Mesendoderm (in vitro differentiated cells): ENCODE measurements around the gene SLC17A8.

ENCODE experiments used
- DNase-seq: peaks from one replicate; pipeline ENCODE4 v3.0.0; 2013
- H2AK5ac ChIP-seq: 2 replicates; pipeline ENCODE4 v1.6.1; 2013; ENCODE audit warnings: low read length, inconsistent platforms
- H2BK120ac ChIP-seq: 2 replicates; pipeline ENCODE4 v1.6.1; 2013; ENCODE audit warnings: low read depth, mild to moderate bottlenecking, low read length, moderate library complexity, mixed read lengths
- H2BK15ac ChIP-seq: replicated peaks from 2 replicates; pipeline ENCODE4 v1.6.1; 2013; ENCODE audit warnings: low read depth, mild to moderate bottlenecking, moderate library complexity
- H2BK5ac ChIP-seq: 2 replicates; pipeline ENCODE4 v1.6.1; 2013; ENCODE audit warnings: low read length, inconsistent platforms
- H3K18ac ChIP-seq: 2 replicates; pipeline ENCODE4 v1.6.1; 2013; ENCODE audit warnings: mild to moderate bottlenecking, low read length, mixed read lengths
- H3K23ac ChIP-seq: one replicate; pipeline ENCODE4 v1.6.1; 2013; ENCODE audit warnings: low read length
- H3K27ac ChIP-seq: 2 replicates; pipeline ENCODE4 v1.5.1; 2013; ENCODE audit warnings: low read depth, mild to moderate bottlenecking, inconsistent platforms, low read length, moderate library complexity
- H3K27me3 ChIP-seq: 2 replicates; pipeline ENCODE4 v1.6.1; 2013; ENCODE audit warnings: low read length, control low read depth, mild to moderate bottlenecking, inconsistent platforms; ENCODE audit not compliant: insufficient read depth, poor library complexity
- H3K36me3 ChIP-seq: 2 replicates; pipeline ENCODE4 v1.6.1; 2013; ENCODE audit warnings: low read length, inconsistent platforms; ENCODE audit not compliant: control insufficient read depth, insufficient read depth
- H3K4ac ChIP-seq: one replicate; pipeline ENCODE4 v1.6.1; 2013; ENCODE audit warnings: low read depth, mild to moderate bottlenecking, low read length, moderate library complexity
- H3K4me1 ChIP-seq: 2 replicates; pipeline ENCODE4 v1.6.1; 2013; ENCODE audit warnings: low read depth, low read length, inconsistent platforms; ENCODE audit not compliant: control insufficient read depth
- H3K4me2 ChIP-seq: 2 replicates; pipeline ENCODE4 v1.6.1; 2013; ENCODE audit warnings: low read length
- H3K4me3 ChIP-seq: 2 replicates; pipeline ENCODE4 v1.5.1; 2013; ENCODE audit warnings: mild to moderate bottlenecking, low read length
- H3K56ac ChIP-seq: one replicate; pipeline ENCODE4 v1.6.1; 2013; ENCODE audit warnings: low read length
- H3K79me1 ChIP-seq: 2 replicates; pipeline ENCODE4 v1.6.1; 2013; ENCODE audit warnings: low read length, inconsistent platforms
- H3K79me2 ChIP-seq: 2 replicates; pipeline ENCODE4 v1.6.1; 2013; ENCODE audit warnings: mild to moderate bottlenecking, low read length; ENCODE audit not compliant: control insufficient read depth, insufficient read depth
- H3K9ac ChIP-seq: 2 replicates; pipeline ENCODE4 v1.6.1; 2013; ENCODE audit warnings: low read length, inconsistent platforms
- H4K5ac ChIP-seq: one replicate; pipeline ENCODE4 v1.6.1; 2013; ENCODE audit warnings: low read length
- H4K8ac ChIP-seq: one replicate; pipeline ENCODE4 v1.6.1; 2013; ENCODE audit warnings: low read depth, mild to moderate bottlenecking, control low read depth, low read length, moderate library complexity
- WGBS: extraction: QIAGEN DNeasy Blood & Tissue Kit; methylation state at CpG from one replicate; pipeline ENCODE4 v1.1.7; 2013; ENCODE audit warnings: low lambda C conversion rate, missing lambda C conversion rate; ENCODE audit not compliant: insufficient coverage; ENCODE audit errors: extremely low coverage; 5-methylcytosine and 5-hydroxymethylcytosine counted together

SLC17A8 gene

DNA sequence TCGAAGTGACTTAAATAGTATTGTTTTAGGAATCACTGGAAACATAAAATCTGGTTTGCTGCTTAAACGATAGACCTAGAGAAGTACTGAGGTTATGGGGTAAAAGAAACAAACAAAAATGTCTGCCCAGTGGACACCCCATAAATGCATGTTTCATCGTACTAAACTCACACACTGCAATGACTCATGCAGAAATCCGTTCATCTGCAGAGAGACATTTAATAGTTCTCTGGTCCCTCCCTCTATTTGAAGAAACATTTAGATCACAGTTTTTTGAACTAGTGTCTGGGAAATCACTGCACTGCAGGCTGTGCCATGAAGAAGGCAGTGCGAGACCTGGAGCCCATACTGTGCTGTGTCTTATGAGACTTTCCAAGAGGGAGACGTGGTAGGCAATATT, 25.5 kb downstream of the SLC17A8 start:
- no peak overlapping the region for H2BK15ac ChIP-seq
- H3K4ac ChIP-seq: no peak overlapping the region
- no CpG with 5 or more reads among the region's 6 CpGs for WGBS
- no peak overlapping the region for H4K5ac ChIP-seq
- H3K4me2 ChIP-seq: no peak overlapping the region
- H3K18ac ChIP-seq: no peak overlapping the region
- no peak overlapping the region for H3K9ac ChIP-seq
- DNase-seq: no peak
- H3K56ac ChIP-seq: no peak overlapping the region
- H4K8ac ChIP-seq: no peak overlapping the region
- H3K4me1 ChIP-seq: no peaks in the 10 kb centered on the region
- H3K36me3 ChIP-seq: no peaks in the 10 kb centered on the region
- H2AK5ac ChIP-seq: no peak overlapping the region
- H3K4me3 ChIP-seq: no peak overlapping the region
- no peak overlapping the region for H2BK5ac ChIP-seq
- no peak overlapping the region for H3K23ac ChIP-seq
- no peaks in the 10 kb centered on the region for H3K27me3 ChIP-seq
- no peak overlapping the region for H3K27ac ChIP-seq
- H2BK120ac ChIP-seq: no peak overlapping the region
- no peaks in the 10 kb centered on the region for H3K79me2 ChIP-seq
- no peaks in the 10 kb centered on the region for H3K79me1 ChIP-seq

DNA sequence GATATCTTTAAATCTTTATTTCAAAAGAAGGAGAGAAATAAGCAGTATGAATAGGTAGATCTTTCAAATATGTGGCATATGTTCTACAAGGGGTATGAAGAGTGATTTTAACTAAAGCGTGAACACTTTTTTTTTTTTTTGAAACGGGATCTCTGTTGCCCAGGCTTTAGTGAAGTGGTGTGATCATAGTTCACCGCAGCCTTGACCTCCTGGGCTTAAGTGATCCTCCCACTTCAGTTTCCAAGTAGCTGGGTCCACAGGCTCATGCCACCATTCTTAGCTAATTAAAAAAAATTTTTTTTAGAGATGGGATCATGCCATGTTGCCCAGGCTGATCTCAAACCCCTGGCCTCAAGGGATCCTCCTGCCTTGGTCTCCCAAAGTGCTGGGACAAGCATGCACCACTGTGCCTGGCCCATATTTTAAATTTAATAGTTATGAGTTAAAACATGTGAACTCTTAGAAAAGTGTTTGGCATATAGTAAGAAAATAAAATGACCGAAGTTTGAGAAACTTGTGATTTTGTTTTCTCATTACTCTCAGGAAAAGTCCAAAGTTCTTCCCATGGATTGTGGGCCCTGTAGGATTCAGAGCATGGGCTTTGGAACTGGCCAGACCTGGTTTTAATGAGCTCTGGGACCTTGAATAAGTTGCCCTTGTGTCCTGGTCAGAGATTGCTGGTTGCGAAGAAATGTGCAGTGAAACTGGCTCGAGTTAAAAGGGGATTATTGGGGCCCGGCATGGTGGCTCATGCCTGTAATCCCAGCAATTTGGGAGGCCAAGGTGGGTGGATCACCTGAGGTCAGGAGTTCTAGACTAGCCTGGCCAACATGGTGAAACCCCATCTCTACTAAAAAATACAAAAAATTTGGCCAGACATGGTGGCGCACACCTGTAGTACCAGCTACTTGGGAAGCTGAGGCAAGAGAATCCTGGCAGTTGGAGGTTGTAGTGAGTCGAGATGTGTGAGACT, 27.0 kb downstream of the SLC17A8 start:
- Histone ChIP-seq H3K4me2 (no peak overlapping the region), H3K79me2 (no peaks in the 10 kb centered on the region), H3K4ac (no peak overlapping the region), H3K23ac (no peak overlapping the region), H3K9ac (no peak overlapping the region), H4K5ac (no peak overlapping the region), H2AK5ac (no peak overlapping the region), H3K4me3 (no peak overlapping the region), H3K27ac (no peak overlapping the region), H2BK5ac (no peak overlapping the region), H2BK15ac (no peak overlapping the region), H3K36me3 (no peaks in the 10 kb centered on the region), H3K18ac (no peak overlapping the region), H3K79me1 (no peaks in the 10 kb centered on the region), H2BK120ac (no peak overlapping the region), H3K4me1 (no peaks in the 10 kb centered on the region), H4K8ac (no peak overlapping the region), H3K27me3 (no peaks in the 10 kb centered on the region), H3K56ac (no peak overlapping the region)
- no CpG with 5 or more reads among the region's 9 CpGs for WGBS
- DNase-seq: no peak

DNA sequence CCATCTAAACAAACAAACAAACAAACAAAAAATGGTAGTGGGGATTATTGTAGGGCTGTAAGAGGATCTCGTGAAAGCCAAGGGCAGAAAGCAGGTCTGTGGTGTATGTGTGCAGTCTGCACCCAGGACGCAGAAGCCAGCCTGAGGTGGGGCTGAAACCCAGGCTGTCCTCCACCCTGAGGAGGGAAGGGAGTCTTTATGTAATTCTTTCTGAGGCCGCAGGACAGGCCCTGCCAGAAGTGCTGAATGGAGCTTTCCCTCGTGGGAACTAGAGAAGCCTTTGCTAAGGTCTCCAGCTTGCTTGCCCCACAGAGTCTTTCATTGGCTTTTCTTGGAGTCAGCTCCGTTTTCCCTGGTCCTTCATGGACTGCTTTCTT, 27.7 kb downstream of the SLC17A8 start:
- Histone ChIP-seq H3K56ac (no peak overlapping the region), H3K23ac (no peak overlapping the region), H2BK120ac (no peak overlapping the region), H4K8ac (no peak overlapping the region), H3K27ac (no peak overlapping the region), H3K18ac (no peak overlapping the region), H3K9ac (no peak overlapping the region), H2BK15ac (no peak overlapping the region), H2BK5ac (no peak overlapping the region), H2AK5ac (no peak overlapping the region), H3K27me3 (no peaks in the 10 kb centered on the region), H3K79me1 (no peaks in the 10 kb centered on the region), H3K36me3 (no peaks in the 10 kb centered on the region), H3K4me3 (no peak overlapping the region), H4K5ac (no peak overlapping the region), H3K4ac (no peak overlapping the region), H3K79me2 (no peaks in the 10 kb centered on the region), H3K4me1 (no peaks in the 10 kb centered on the region), H3K4me2 (no peak overlapping the region)
- no peak for DNase-seq
- WGBS: no CpG with 5 or more reads among the region's 5 CpGs

DNA sequence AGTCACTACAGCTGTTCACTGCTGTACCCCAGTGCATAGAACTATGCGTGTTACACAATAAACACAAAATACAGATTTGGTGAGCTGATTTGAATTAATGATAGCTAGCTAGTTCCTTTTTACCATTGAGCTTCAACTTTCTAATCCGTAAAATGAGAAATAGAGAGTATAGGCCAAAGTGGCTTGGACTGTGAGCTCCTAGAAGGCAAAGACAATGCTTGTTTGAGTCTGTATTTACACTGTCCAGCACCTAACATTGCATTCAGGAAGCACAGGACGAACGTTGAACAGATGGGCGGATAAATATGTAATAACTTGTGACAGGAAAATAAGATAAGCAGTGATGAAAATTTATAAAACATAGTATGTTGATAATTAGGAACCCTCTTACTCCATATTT, 31.5 kb downstream of the SLC17A8 start:
- H2BK15ac ChIP-seq: no peak overlapping the region
- no peak overlapping the region for H2BK5ac ChIP-seq
- no peak overlapping the region for H4K8ac ChIP-seq
- no peak overlapping the region for H3K4me2 ChIP-seq
- no peak overlapping the region for H3K27ac ChIP-seq
- H3K4me1 ChIP-seq: no peaks in the 10 kb centered on the region
- H2AK5ac ChIP-seq: no peak overlapping the region
- H3K9ac ChIP-seq: no peak overlapping the region
- H3K4me3 ChIP-seq: no peak overlapping the region
- H4K5ac ChIP-seq: no peak overlapping the region
- H3K79me2 ChIP-seq: no peaks in the 10 kb centered on the region
- H3K56ac ChIP-seq: no peak overlapping the region
- no peaks in the 10 kb centered on the region for H3K27me3 ChIP-seq
- no peak for DNase-seq
- no peaks in the 10 kb centered on the region for H3K79me1 ChIP-seq
- no peaks in the 10 kb centered on the region for H3K36me3 ChIP-seq
- no peak overlapping the region for H2BK120ac ChIP-seq
- no peak overlapping the region for H3K4ac ChIP-seq
- WGBS: no CpG with 5 or more reads among the region's 5 CpGs
- no peak overlapping the region for H3K23ac ChIP-seq
- no peak overlapping the region for H3K18ac ChIP-seq

DNA sequence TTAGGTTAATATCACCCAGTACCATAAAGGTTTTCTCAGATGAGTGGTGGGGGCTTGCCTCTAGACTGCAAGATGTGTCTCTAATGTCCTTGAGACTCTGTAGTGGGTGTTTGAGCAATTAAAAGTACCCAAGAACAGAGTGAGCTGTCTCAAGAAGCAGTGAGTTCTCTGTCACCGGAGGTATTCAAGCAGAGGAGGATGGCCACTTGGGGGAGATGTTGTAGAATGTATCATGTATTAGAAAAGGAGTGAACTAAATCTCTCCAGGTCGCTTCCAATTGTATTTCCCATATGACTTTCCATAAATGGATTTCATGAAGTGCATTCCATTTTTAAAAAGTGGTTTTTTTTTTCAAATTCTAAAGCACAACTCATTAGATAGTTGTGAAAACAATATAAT, 35.0 kb downstream of the SLC17A8 start:
- no peaks in the 10 kb centered on the region for H3K27me3 ChIP-seq
- no peaks in the 10 kb centered on the region for H3K79me1 ChIP-seq
- H2BK5ac ChIP-seq: no peak overlapping the region
- H2BK120ac ChIP-seq: no peak overlapping the region
- no peak overlapping the region for H3K18ac ChIP-seq
- H4K5ac ChIP-seq: no peak overlapping the region
- no peak overlapping the region for H3K23ac ChIP-seq
- H3K4me1 ChIP-seq: no peaks in the 10 kb centered on the region
- no peak overlapping the region for H3K56ac ChIP-seq
- H4K8ac ChIP-seq: no peak overlapping the region
- H2BK15ac ChIP-seq: no peak overlapping the region
- H3K27ac ChIP-seq: no peak overlapping the region
- H3K36me3 ChIP-seq: no peaks in the 10 kb centered on the region
- no peak overlapping the region for H3K9ac ChIP-seq
- H3K4ac ChIP-seq: no peak overlapping the region
- DNase-seq: no peak
- H3K79me2 ChIP-seq: no peaks in the 10 kb centered on the region
- H2AK5ac ChIP-seq: no peak overlapping the region
- no CpG with 5 or more reads among the region's 2 CpGs for WGBS
- H3K4me2 ChIP-seq: no peak overlapping the region
- no peak overlapping the region for H3K4me3 ChIP-seq

DNA sequence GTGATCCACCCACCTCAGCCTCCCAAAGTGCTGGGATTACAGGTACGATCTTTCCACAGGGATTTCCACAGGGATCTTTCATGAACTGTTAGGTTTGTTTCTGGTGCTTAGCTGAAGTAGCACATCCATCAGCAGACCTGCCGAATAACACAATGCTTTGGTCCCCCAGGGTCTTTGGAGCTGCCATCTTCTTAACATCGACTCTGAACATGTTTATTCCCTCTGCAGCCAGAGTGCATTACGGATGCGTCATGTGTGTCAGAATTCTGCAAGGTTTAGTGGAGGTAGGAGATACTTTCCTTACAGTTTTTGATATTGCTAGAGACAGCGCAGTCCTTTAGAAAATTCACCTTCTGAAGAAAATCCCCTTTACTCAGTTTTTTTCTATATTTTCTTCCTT, 36.3 kb downstream of the SLC17A8 start:
- no peaks in the 10 kb centered on the region for H3K79me1 ChIP-seq
- no peak overlapping the region for H2BK5ac ChIP-seq
- H3K4me1 ChIP-seq: no peaks in the 10 kb centered on the region
- H3K9ac ChIP-seq: no peak overlapping the region
- no peak overlapping the region for H3K4me2 ChIP-seq
- no peak overlapping the region for H3K4ac ChIP-seq
- H3K36me3 ChIP-seq: no peaks in the 10 kb centered on the region
- no peak overlapping the region for H2BK15ac ChIP-seq
- no peak overlapping the region for H2BK120ac ChIP-seq
- no peak overlapping the region for H3K56ac ChIP-seq
- H4K8ac ChIP-seq: no peak overlapping the region
- H3K23ac ChIP-seq: no peak overlapping the region
- H3K4me3 ChIP-seq: no peak overlapping the region
- H2AK5ac ChIP-seq: no peak overlapping the region
- WGBS: no CpG with 5 or more reads among the region's 6 CpGs
- no peak for DNase-seq
- no peak overlapping the region for H3K27ac ChIP-seq
- no peaks in the 10 kb centered on the region for H3K27me3 ChIP-seq
- H3K79me2 ChIP-seq: no peaks in the 10 kb centered on the region
- no peak overlapping the region for H3K18ac ChIP-seq
- H4K5ac ChIP-seq: no peak overlapping the region
